T-cell (primary cell): Measurements from ENCODE around the gene TP63. TPM values are rescaled to one million over a fixed set of nuclear protein-coding genes. Genes with fewer than 3 reads are reported as not detected.

Experiments
- ATAC-seq, 4 experiments: fragments of 200-7000 bp in 3 of 4; fragments of 150-1000 bp in 1 of 4; cut with Tn5 transposase; replicated peaks in 1 of 4; 1 replicate in 3 of 4; 2 replicates in 1 of 4; pipeline ENCODE4 v1.10.0; 2021; ENCODE audit warnings: moderate library complexity in 3 of 4, mild to moderate bottlenecking in 2 of 4, moderate number of reproducible peaks in 1 of 4
- CTCF ChIA-PET, 2 donors: fragments of 300-600 bp; sonication (Branson Sonifier 250); formaldehyde crosslinking; loops; one replicate each; lab custom pipeline; 2022; ENCODE audit warnings: antibody characterized with exemption in 2 of 2; lab: Charles Lee
- POLR2A ChIA-PET, 2 donors: fragments of 300-600 bp; sonication (Branson Sonifier 250); formaldehyde crosslinking; loops; one replicate each; lab custom pipeline; 2022; ENCODE audit warnings: antibody characterized with exemption in 2 of 2; lab: Charles Lee
- DNase-seq, 35 experiments: peaks; one replicate each; pipeline versions ENCODE4 v3.0.0 to v3.0.0-alpha.2; 2013 to 2023
- H3K27ac ChIP-seq: one replicate; pipeline ENCODE4 v1.5.1; 2013; ENCODE audit warnings: low read length
- H3K27me3 ChIP-seq, 2 experiments: replicated peaks in 1 of 2; 1 replicate in 1 of 2; 2 replicates in 1 of 2; pipeline versions ENCODE4 v1.6.1 to v1.7.0; 2013; ENCODE audit warnings: low read length in 1 of 2, mixed read lengths in 1 of 2; ENCODE audit not compliant: control insufficient read depth in 2 of 2, insufficient read depth in 2 of 2; ENCODE audit errors: extremely low read depth in 1 of 2
- H3K36me3 ChIP-seq, 2 donors: 1 replicate in 1 of 2; 2 replicates in 1 of 2; pipeline versions ENCODE4 v1.6.1 to v1.7.0; 2013; ENCODE audit warnings: low read length in 1 of 2; ENCODE audit not compliant: control insufficient read depth in 2 of 2, insufficient read depth in 1 of 2; ENCODE audit errors: extremely low read depth in 1 of 2
- H3K4me1 ChIP-seq, 2 experiments: 1 replicate in 1 of 2; 2 replicates in 1 of 2; pipeline versions ENCODE4 v1.6.1 to v1.7.0; 2013; ENCODE audit warnings: low read length in 2 of 2, mixed read lengths in 1 of 2; ENCODE audit not compliant: insufficient read depth in 2 of 2, control insufficient read depth in 1 of 2; ENCODE audit errors: extremely low read depth in 1 of 2
- H3K4me3 ChIP-seq, 2 donors: 1 replicate in 1 of 2; 2 replicates in 1 of 2; pipeline versions ENCODE4 v1.5.1 to v1.7.0; 2013; ENCODE audit warnings: mild to moderate bottlenecking in 2 of 2, low read length in 1 of 2, moderate library complexity in 1 of 2; ENCODE audit not compliant: control insufficient read depth in 1 of 2; ENCODE audit errors: extremely low read depth in 1 of 2
- H3K9me3 ChIP-seq: 2 replicates; pipeline ENCODE4 v1.7.0; 2013
- H3K27ac Mint-ChIP-seq, 2 donors: one replicate each; pipeline ENCODE4 v1.8.0; 2020 to 2021; ENCODE audit warnings: mild to moderate bottlenecking in 2 of 2, mixed read lengths in 2 of 2
- H3K27me3 Mint-ChIP-seq, 2 donors: one replicate each; pipeline ENCODE4 v1.8.0; 2021 to 2022; ENCODE audit warnings: mixed read lengths in 2 of 2
- H3K36me3 Mint-ChIP-seq: one replicate; pipeline ENCODE4 v1.8.0; 2021; ENCODE audit warnings: mixed read lengths
- H3K4me1 Mint-ChIP-seq, 3 donors: one replicate each; pipeline ENCODE4 v1.8.0; 2020 to 2022; ENCODE audit warnings: mixed read lengths in 3 of 3, mild to moderate bottlenecking in 1 of 3
- H3K4me3 Mint-ChIP-seq, 3 donors: one replicate each; pipeline ENCODE4 v1.8.0; 2020 to 2022; ENCODE audit warnings: mild to moderate bottlenecking in 3 of 3, mixed read lengths in 3 of 3, moderate library complexity in 3 of 3
- H3K9me3 Mint-ChIP-seq, 3 donors: one replicate each; pipeline ENCODE4 v1.8.0; 2020 to 2022; ENCODE audit warnings: mixed read lengths in 3 of 3
- WGBS: methylation state at CpG from one replicate; pipeline ENCODE4 v1.1.5; 2013; ENCODE audit warnings: missing lambda C conversion rate; ENCODE audit not compliant: insufficient coverage; 5-methylcytosine and 5-hydroxymethylcytosine counted together
- total RNA-seq, 35 experiments: library from RNA in 6 of 35; stranded (reverse) in 6 of 35; fragments of 120-200 nt in 1 of 35; gene quantifications; one replicate each; pipeline versions ENCODE4 v1.2.1 to v1.2.4 and lab custom pipeline; 2013 to 2026

The TP63 gene
- total RNA-seq, 5 donors from 2014 or later (not counting 1 experiment from before 2014, with no cell fraction given): 0.35 to 0.75 (median 0.62) TPM; not detected in 1

DNA sequence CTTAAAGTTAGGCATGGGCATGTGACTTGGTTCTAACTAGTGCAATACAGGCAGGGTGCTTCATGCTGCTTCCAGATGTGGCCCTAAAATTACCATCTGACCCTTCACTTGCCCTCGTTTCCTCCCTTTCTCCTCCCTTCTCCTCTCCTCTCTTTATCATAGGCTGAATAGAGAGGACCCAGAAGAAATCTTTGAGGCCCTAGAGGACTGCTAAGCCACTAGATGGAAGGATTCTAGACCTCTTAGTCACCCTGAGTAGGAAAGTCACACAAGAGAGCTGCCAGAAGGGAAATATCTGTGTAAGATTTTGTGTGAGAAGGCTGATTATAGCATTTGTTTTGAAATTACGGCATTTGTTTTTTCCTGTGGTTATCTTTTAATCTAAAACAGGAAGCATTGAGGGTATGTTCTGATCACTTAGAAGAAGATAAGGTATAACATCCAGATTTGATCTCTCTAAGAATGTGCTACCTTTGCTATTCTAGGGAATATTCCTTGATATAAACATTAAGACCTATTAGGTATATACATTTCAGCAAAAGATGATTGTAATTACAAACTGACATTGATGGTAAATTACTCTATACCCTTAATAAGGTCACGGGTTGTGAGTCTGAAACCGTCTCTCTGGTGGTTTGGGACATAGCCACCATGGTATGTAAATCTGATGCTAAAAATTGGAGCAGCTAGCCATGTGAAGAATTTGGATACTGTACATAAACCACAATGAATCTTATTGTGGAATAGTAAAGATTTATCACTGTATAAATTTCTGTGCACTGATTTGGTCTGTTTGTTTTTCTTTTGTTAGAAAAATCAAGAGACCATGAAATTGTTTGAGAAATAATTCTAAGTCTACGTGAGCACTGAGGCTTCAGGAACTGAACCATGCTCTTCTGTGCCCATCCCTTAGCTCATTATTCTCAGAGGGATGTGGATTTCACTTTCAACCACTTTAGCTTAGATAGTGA, 84.1 kb downstream of the TP63 start:
- H3K4me3 ChIP-seq: no peak overlapping the region
- H3K27ac Mint-ChIP-seq: no peak overlapping the region
- WGBS: 0% methylated on average over 1 of the region's 5 CpGs
- no peaks in the 10 kb centered on the region for H3K36me3 Mint-ChIP-seq
- no peak overlapping the region for H3K4me3 Mint-ChIP-seq
- H3K4me1 Mint-ChIP-seq: peaks cover 8 to 14% (median 12%) of the 10 kb centered on the region in 3 donors
- ChIA-PET CTCF (interaction anchor here in 1 of 2 donors (0.5 kb wide), 1 partner anchor 971 kb away, joined by 3 read pairs; no protein-coding TSS in a partner anchor), POLR2A (no interaction called here)
- H3K27me3 ChIP-seq: no peaks in the 10 kb centered on the region
- peaks cover 3 to 5% of the 10 kb centered on the region in 2 experiments for H3K4me1 ChIP-seq
- ATAC-seq (no peak), DNase-seq (no peak)
- H3K27ac ChIP-seq: no peak overlapping the region
- no peaks in the 10 kb centered on the region for H3K27me3 Mint-ChIP-seq
- H3K9me3 ChIP-seq: no peaks in the 10 kb centered on the region
- H3K9me3 Mint-ChIP-seq: no peaks in the 10 kb centered on the region
- no peaks in the 10 kb centered on the region for H3K36me3 ChIP-seq

DNA sequence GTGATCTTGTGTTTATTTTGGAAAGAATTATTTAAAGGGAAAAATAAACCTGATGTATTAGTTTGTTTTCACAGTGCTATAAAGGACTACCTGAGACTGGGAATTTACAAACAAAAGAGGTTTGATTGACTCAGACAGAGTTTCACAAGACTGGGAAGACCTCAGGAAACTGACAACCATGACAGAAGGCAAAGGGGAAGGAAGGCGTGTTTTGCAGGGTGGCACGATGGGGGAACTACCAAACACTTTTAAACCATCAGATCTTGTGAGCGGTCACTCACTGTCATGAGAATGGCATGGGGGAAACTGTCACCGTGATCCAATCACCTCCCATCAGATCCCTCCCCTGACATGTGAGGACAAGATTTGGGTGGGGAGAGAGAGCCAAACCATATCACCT, 87.0 kb downstream of the TP63 start:
- Histone ChIP-seq H3K4me1 (peaks cover 3 to 5% of the 10 kb centered on the region in 2 experiments), H3K27me3 (no peaks in the 10 kb centered on the region), H3K4me3 (no peak overlapping the region), H3K9me3 (no peaks in the 10 kb centered on the region), H3K27ac (no peak overlapping the region), H3K36me3 (no peaks in the 10 kb centered on the region)
- no peak overlapping the region for H3K27ac Mint-ChIP-seq
- no peaks in the 10 kb centered on the region for H3K36me3 Mint-ChIP-seq
- H3K4me1 Mint-ChIP-seq: peaks cover 8 to 12% (median 10%) of the 10 kb centered on the region in 3 donors
- no peaks in the 10 kb centered on the region for H3K27me3 Mint-ChIP-seq
- DNase-seq (no peak), ATAC-seq (no peak)
- no CpG with 5 or more reads among the region's 4 CpGs for WGBS
- H3K9me3 Mint-ChIP-seq: no peaks in the 10 kb centered on the region
- ChIA-PET POLR2A (no interaction called here), CTCF (no interaction called here)
- no peak overlapping the region for H3K4me3 Mint-ChIP-seq

DNA sequence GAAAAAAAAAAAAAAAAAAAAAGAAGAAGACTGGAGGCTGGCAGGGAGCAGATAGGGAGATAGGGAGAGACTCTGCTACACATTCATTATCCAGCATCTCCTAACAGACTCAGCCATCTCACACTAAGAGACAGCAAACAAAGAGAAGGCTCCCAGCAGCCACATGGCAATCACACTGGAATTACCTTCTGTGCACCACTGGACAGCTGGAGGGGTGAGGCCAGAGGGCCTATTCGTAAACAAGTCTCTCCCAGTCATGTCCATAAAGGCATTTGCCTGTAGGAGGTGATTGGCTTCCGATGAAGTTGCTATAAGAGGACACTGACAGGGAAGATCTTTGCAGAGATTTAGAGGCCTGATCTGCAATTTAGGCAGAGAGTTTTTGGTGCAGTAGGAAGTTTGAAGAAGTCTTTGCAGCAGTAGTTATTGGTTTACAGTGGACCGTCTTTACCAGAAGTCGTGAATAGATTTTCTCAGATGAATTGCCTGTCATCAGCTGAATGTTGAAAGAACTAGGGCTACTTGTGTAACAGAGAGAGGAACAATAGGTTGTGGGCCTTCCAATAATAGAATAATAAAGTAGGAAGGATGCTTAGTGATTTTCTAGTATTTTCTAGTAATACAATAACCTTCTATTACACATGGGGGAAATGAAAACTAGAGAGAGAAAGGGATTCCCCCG, 89.7 kb downstream of the TP63 start:
- no peak overlapping the region for H3K27ac ChIP-seq
- 91% methylated on average over 4 of the region's 5 CpGs for WGBS
- no peak for ATAC-seq
- Mint-ChIP-seq H3K27me3 (no peaks in the 10 kb centered on the region), H3K27ac (no peak overlapping the region), H3K4me1 (no peaks in the 10 kb centered on the region), H3K36me3 (no peaks in the 10 kb centered on the region), H3K9me3 (no peaks in the 10 kb centered on the region), H3K4me3 (no peak overlapping the region)
- no peaks in the 10 kb centered on the region for H3K9me3 ChIP-seq
- no peaks in the 10 kb centered on the region for H3K36me3 ChIP-seq
- CTCF ChIA-PET: no interaction called here
- POLR2A ChIA-PET: no interaction called here
- no peaks in the 10 kb centered on the region for H3K4me1 ChIP-seq
- no peak for DNase-seq
- no peak overlapping the region for H3K4me3 ChIP-seq
- no peaks in the 10 kb centered on the region for H3K27me3 ChIP-seq

DNA sequence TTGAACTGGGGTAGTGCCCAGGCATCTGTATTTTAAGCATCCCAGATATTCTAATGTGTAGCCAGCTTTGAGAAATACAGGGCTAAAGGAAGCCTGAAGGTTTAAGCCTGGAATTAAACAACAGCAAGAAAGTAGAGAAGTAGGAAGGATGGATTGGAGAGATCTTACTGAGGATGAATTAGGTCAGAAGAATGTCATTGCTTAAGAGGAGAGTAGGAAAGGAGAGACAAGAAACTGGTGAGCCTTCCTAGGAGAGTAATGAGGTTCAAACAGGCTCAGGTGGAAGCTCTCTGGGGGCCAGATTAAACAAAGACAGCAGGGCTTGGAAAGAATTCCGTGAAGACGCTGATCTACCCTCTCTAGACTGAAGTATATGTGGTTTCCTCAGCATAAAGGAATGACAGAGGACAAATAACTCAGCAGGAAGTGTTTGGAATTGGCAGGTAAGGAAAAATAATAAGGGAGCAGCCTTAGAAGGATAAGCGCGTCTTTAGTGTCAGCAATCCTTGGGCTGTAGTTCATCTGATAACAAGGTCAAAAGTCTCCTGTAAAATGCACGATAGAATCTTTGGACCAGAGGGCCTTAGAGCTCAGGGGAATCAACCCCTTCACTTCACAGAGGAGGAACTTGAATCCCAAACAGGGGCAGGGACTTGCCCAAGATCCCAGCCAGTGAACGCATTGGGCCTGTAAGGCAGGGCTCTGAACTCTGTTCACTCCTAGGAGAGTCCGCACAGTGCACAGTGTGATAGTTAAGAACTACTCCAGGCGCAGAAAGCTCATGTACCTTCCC, 90.9 kb downstream of the TP63 start:
- CTCF ChIA-PET: no interaction called here
- no peak overlapping the region for H3K27ac ChIP-seq
- no peaks in the 10 kb centered on the region for H3K9me3 Mint-ChIP-seq
- no peaks in the 10 kb centered on the region for H3K27me3 ChIP-seq
- H3K27ac Mint-ChIP-seq: no peak overlapping the region
- POLR2A ChIA-PET: no interaction called here
- ATAC-seq: no peak
- 100% methylated on average over 3 of the region's 8 CpGs for WGBS
- no peaks in the 10 kb centered on the region for H3K36me3 ChIP-seq
- H3K36me3 Mint-ChIP-seq: no peaks in the 10 kb centered on the region
- DNase-seq: no peak
- H3K4me3 ChIP-seq: no peak overlapping the region
- H3K4me1 ChIP-seq: no peaks in the 10 kb centered on the region
- no peaks in the 10 kb centered on the region for H3K27me3 Mint-ChIP-seq
- no peak overlapping the region for H3K4me3 Mint-ChIP-seq
- H3K4me1 Mint-ChIP-seq: no peaks in the 10 kb centered on the region
- no peaks in the 10 kb centered on the region for H3K9me3 ChIP-seq

DNA sequence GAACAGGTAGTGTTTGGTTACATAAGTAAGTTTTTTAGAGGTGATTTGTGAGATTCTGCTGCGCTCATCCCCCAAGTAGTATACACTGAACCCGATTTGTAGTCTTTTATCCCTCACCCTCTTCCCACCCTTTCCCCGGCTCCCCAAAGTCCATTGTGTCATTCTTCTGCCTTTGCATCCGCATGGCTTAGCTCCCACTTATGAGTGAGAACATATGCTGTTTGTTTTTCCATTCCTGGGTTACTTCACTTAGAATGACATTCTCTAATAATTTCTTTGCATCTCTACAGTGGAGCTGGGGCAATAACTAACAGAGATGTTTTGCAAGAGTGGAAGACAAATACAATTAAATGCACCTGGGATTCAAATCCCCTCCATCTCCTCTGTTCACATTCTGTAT, 93.2 kb downstream of the TP63 start:
- no peaks in the 10 kb centered on the region for H3K9me3 Mint-ChIP-seq
- ChIA-PET CTCF (no interaction called here), POLR2A (no interaction called here)
- Histone ChIP-seq H3K9me3 (no peaks in the 10 kb centered on the region), H3K27ac (no peak overlapping the region), H3K4me3 (no peak overlapping the region), H3K36me3 (no peaks in the 10 kb centered on the region), H3K27me3 (no peaks in the 10 kb centered on the region), H3K4me1 (no peaks in the 10 kb centered on the region)
- H3K27me3 Mint-ChIP-seq: no peaks in the 10 kb centered on the region
- no peak overlapping the region for H3K4me3 Mint-ChIP-seq
- ATAC-seq (no peak), DNase-seq (no peak)
- no CpG with 5 or more reads among the region's 4 CpGs for WGBS
- H3K4me1 Mint-ChIP-seq: no peaks in the 10 kb centered on the region
- H3K27ac Mint-ChIP-seq: no peak overlapping the region
- H3K36me3 Mint-ChIP-seq: no peaks in the 10 kb centered on the region

DNA sequence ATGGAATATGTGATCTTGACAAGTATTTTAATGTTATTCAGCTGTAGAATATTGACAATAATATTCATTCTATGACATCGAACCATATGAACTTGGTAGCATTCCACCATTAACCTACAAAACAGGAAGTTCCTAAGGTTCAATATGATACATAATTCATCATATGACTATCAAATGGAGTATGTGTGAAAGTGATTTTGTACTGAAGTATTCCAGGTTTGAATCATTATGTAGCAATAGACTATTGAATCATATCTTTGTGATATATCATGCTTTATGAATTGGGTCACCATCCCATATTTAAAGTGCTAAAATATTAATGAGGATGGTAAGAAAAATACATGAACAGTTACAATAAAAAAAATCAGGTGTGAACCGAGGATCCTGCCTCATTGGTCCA, 95.1 kb downstream of the TP63 start:
- CTCF ChIA-PET: no interaction called here
- no peak overlapping the region for H3K4me3 Mint-ChIP-seq
- no peaks in the 10 kb centered on the region for H3K4me1 Mint-ChIP-seq
- Histone ChIP-seq H3K4me1 (no peaks in the 10 kb centered on the region), H3K27me3 (no peaks in the 10 kb centered on the region), H3K27ac (no peak overlapping the region), H3K9me3 (no peaks in the 10 kb centered on the region), H3K4me3 (no peak overlapping the region), H3K36me3 (no peaks in the 10 kb centered on the region)
- POLR2A ChIA-PET: no interaction called here
- H3K36me3 Mint-ChIP-seq: no peaks in the 10 kb centered on the region
- H3K27me3 Mint-ChIP-seq: peaks cover 0 to 3% of the 10 kb centered on the region in 2 donors
- no peak for ATAC-seq
- WGBS: no CpG with 5 or more reads among the region's 2 CpGs
- H3K27ac Mint-ChIP-seq: no peak overlapping the region
- DNase-seq: no peak
- H3K9me3 Mint-ChIP-seq: no peaks in the 10 kb centered on the region
